IMR-90 (cell line): ENCODE measurements around the gene MOB2. TPM values are rescaled to one million over a fixed set of nuclear protein-coding genes. Genes with fewer than 3 reads are reported as not detected.

Source experiments
- ATAC-seq: fragments of 200-7000 bp; cut with Tn5 transposase; 2 replicates; pipeline ENCODE4 v1.9.1; 2020; ENCODE audit warnings: low read depth, mild to moderate bottlenecking, moderate library complexity
- BruUV-seq: library from RNA; stranded (reverse); fragments of 400-500 nt; replicated peaks from 2 replicates; lab custom pipeline; 2021; lab: Mats Ljungman, UMichigan
- CTCF ChIA-PET: fragments of 300-600 bp; formaldehyde crosslinking; extraction: SDS; loops from one replicate; lab custom pipeline; 2021; ENCODE audit warnings: antibody characterized with exemption; lab: Yijun Ruan, JAX
- POLR2A ChIA-PET: fragments of 300-600 bp; sonication (Branson Sonifier 250); formaldehyde crosslinking; loops from one replicate; lab custom pipeline; 2022; ENCODE audit warnings: antibody characterized with exemption; ENCODE audit not compliant: unreplicated experiment; lab: Charles Lee
- DNase-seq: peaks from one replicate; pipeline ENCODE4 v3.0.0; 2013
- H2AFZ ChIP-seq: replicated peaks from 2 replicates; pipeline ENCODE3; 2013; ENCODE audit warnings: low read length, mild to moderate bottlenecking; ENCODE audit not compliant: poor library complexity
- H2AK5ac ChIP-seq: 2 replicates; pipeline ENCODE4 v1.6.1; 2013; ENCODE audit warnings: low read depth, low read length, inconsistent platforms
- H2AK9ac ChIP-seq: replicated peaks from 2 replicates; pipeline ENCODE3; 2013; ENCODE audit warnings: mild to moderate bottlenecking, low read depth, low read length, moderate library complexity; ENCODE audit not compliant: poor library complexity
- H2BK120ac ChIP-seq: 2 replicates; pipeline ENCODE4 v1.6.1; 2013; ENCODE audit warnings: low read depth, low read length, inconsistent platforms
- H2BK15ac ChIP-seq: 3 replicates; pipeline ENCODE4 v1.6.1; 2013; ENCODE audit warnings: low read depth, low read length, inconsistent platforms
- H2BK20ac ChIP-seq: 2 replicates; pipeline ENCODE4 v1.6.1; 2013; ENCODE audit warnings: low read depth, mild to moderate bottlenecking, inconsistent platforms, low read length, moderate library complexity
- H2BK5ac ChIP-seq: 2 replicates; pipeline ENCODE4 v1.6.1; 2013; ENCODE audit warnings: mild to moderate bottlenecking, low read depth, low read length, inconsistent platforms; ENCODE audit not compliant: poor library complexity, severe bottlenecking
- H3K14ac ChIP-seq: replicated peaks from 2 replicates; pipeline ENCODE4 v1.6.1; 2013; ENCODE audit warnings: low read depth, low read length, inconsistent platforms
- H3K18ac ChIP-seq: 2 replicates; pipeline ENCODE4 v1.6.1; 2013; ENCODE audit warnings: low read depth, low read length, control low read depth
- H3K23ac ChIP-seq: 2 replicates; pipeline ENCODE4 v1.6.1; 2013; ENCODE audit warnings: low read depth, low read length, inconsistent platforms
- H3K27ac ChIP-seq: 2 replicates; pipeline ENCODE4 v1.5.1; 2013; ENCODE audit warnings: mild to moderate bottlenecking, control low read depth, low read length; ENCODE audit not compliant: insufficient read depth
- H3K27me3 ChIP-seq: 2 replicates; pipeline ENCODE4 v1.6.1; 2013; ENCODE audit warnings: low read length; ENCODE audit not compliant: control insufficient read depth, insufficient read depth
- H3K36me3 ChIP-seq: 2 replicates; pipeline ENCODE4 v1.6.1; 2013; ENCODE audit warnings: low read length, mixed read lengths; ENCODE audit not compliant: control insufficient read depth, insufficient read depth
- H3K4ac ChIP-seq: 2 replicates; pipeline ENCODE4 v1.6.1; 2013; ENCODE audit warnings: low read depth, low read length, inconsistent platforms
- H3K4me1 ChIP-seq: 2 replicates; pipeline ENCODE4 v1.6.1; 2013; ENCODE audit warnings: low read length, mixed read lengths; ENCODE audit not compliant: control insufficient read depth, insufficient read depth
- H3K4me2 ChIP-seq: 2 replicates; pipeline ENCODE4 v1.6.1; 2013; ENCODE audit warnings: low read depth, mild to moderate bottlenecking, control low read depth, low read length, moderate library complexity
- H3K4me3 ChIP-seq: 2 replicates; pipeline ENCODE4 v1.5.1; 2013; ENCODE audit warnings: low read depth, mild to moderate bottlenecking, control low read depth, low read length, moderate library complexity; ENCODE audit not compliant: insufficient read depth
- H3K56ac ChIP-seq: 2 replicates; pipeline ENCODE4 v1.6.1; 2013; ENCODE audit warnings: low read length, inconsistent platforms; ENCODE audit not compliant: insufficient read depth; ENCODE audit errors: extremely low read depth
- H3K79me1 ChIP-seq, 2 experiments: 2 replicates each; pipeline ENCODE4 v1.6.1; 2013; ENCODE audit warnings: low read length in 2 of 2, inconsistent platforms in 1 of 2, low read depth in 1 of 2
- H3K9ac ChIP-seq: 2 replicates; pipeline ENCODE4 v1.6.1; 2013; ENCODE audit warnings: low read depth, low read length, control low read depth
- H3K9me1 ChIP-seq: 2 replicates; pipeline ENCODE4 v1.6.1; 2013; ENCODE audit warnings: low read length, inconsistent platforms; ENCODE audit not compliant: insufficient read depth
- H3K9me3 ChIP-seq: 2 replicates; pipeline ENCODE4 v1.6.1; 2013; ENCODE audit warnings: low read length; ENCODE audit not compliant: control insufficient read depth, insufficient read depth
- H4K20me1 ChIP-seq: 2 replicates; pipeline ENCODE4 v1.6.1; 2013; ENCODE audit warnings: low read length, inconsistent platforms; ENCODE audit not compliant: insufficient read depth
- H4K5ac ChIP-seq: 2 replicates; pipeline ENCODE4 v1.6.1; 2013; ENCODE audit warnings: mild to moderate bottlenecking, low read depth, low read length, control low read depth
- H4K8ac ChIP-seq, 2 experiments: 2 replicates each; pipeline ENCODE4 v1.6.1; 2013; ENCODE audit warnings: low read depth in 2 of 2, low read length in 2 of 2, control low read depth in 1 of 2, inconsistent platforms in 1 of 2
- H4K91ac ChIP-seq: 2 replicates; pipeline ENCODE4 v1.6.1; 2013; ENCODE audit warnings: low read depth, low read length, inconsistent platforms; ENCODE audit not compliant: insufficient read depth
- BHLHE40 ChIP-seq: fragments of 150-350 bp; IDR thresholded peaks from 2 replicates; pipeline ENCODE4 v1.6.1; 2016; ENCODE audit warnings: mild to moderate bottlenecking, low read depth, low read length
- CEBPB ChIP-seq: IDR thresholded peaks from 2 replicates; pipeline ENCODE4 v1.6.1; 2012; ENCODE audit warnings: low read depth, low read length, improper control_type of control experiment
- CHD1 ChIP-seq: IDR thresholded peaks from 2 replicates; pipeline ENCODE4 v1.6.1; 2012; ENCODE audit warnings: low read depth, low read length, improper control_type of control experiment
- FOS ChIP-seq: fragments of 150-350 bp; IDR thresholded peaks from 2 replicates; pipeline ENCODE4 v1.6.1; 2016; ENCODE audit warnings: low read depth, low read length
- MAFK ChIP-seq: IDR thresholded peaks from 2 replicates; pipeline ENCODE4 v1.6.1; 2012; ENCODE audit warnings: low read depth, low read length, improper control_type of control experiment
- MAZ ChIP-seq: IDR thresholded peaks from 2 replicates; pipeline ENCODE4 v1.6.1; 2012; ENCODE audit warnings: low read depth, mild to moderate bottlenecking, low read length, improper control_type of control experiment, moderate library complexity, borderline replicate concordance
- MXI1 ChIP-seq: IDR thresholded peaks from 2 replicates; pipeline ENCODE4 v1.6.1; 2012; ENCODE audit warnings: low read depth, mild to moderate bottlenecking, low read length, moderate library complexity, borderline replicate concordance
- NFE2L2 ChIP-seq: fragments of 150-350 bp; IDR thresholded peaks from 2 replicates; pipeline ENCODE4 v1.6.1; 2016; ENCODE audit warnings: low read depth, mild to moderate bottlenecking, low read length
- POLR2A ChIP-seq: IDR thresholded peaks from 2 replicates; pipeline ENCODE4 v1.6.1; 2012; ENCODE audit warnings: mild to moderate bottlenecking, low read depth, low read length
- RAD21 ChIP-seq: IDR thresholded peaks from 2 replicates; pipeline ENCODE4 v1.6.1; 2012; ENCODE audit warnings: low read length, improper control_type of control experiment
- RCOR1 ChIP-seq: IDR thresholded peaks from 2 replicates; pipeline ENCODE4 v1.6.1; 2012; ENCODE audit warnings: mild to moderate bottlenecking, low read length, improper control_type of control experiment; ENCODE audit not compliant: insufficient replicate concordance
- RFX5 ChIP-seq: IDR thresholded peaks from 2 replicates; pipeline ENCODE4 v1.8.0; 2012; ENCODE audit warnings: low read depth, mild to moderate bottlenecking, low read length, moderate library complexity
- SMC3 ChIP-seq: fragments of 150-350 bp; IDR thresholded peaks from 2 replicates; pipeline ENCODE4 v1.6.1; 2016; ENCODE audit warnings: low read depth, mild to moderate bottlenecking, antibody characterized with exemption, low read length, moderate library complexity
- WGBS, 2 experiments: methylation state at CpG; one replicate each; pipeline versions ENCODE4 v1.1.5 to v1.1.7; 2013; ENCODE audit warnings: missing lambda C conversion rate in 2 of 2; ENCODE audit not compliant: insufficient read length in 1 of 2; ENCODE audit errors: extremely low coverage in 2 of 2; 5-methylcytosine and 5-hydroxymethylcytosine counted together
- dilution Hi-C: fragments of 300-500 bp; cut with HindIII; formaldehyde crosslinking; loops from one replicate; pipeline ENCODE4 v1.14.3; 2018; ENCODE audit warnings: low sequenced_read_pairs; ENCODE audit not compliant: unreplicated experiment
- in situ Hi-C: fragments of 300-500 bp; cut with MboI; formaldehyde crosslinking; loops from 3 replicates; pipeline ENCODE4 v1.14.3; 2019; ENCODE audit warnings: low sequenced_read_pairs, inconsistent platforms, mixed read lengths
- intact Hi-C: fragments of 100-400 bp; cut with micrococcal nuclease; formaldehyde crosslinking; loops from 2 replicates; pipeline ENCODE4 v1.10.0; 2022
- polyA plus RNA-seq, 3 experiments: library from polyadenylated mRNA; depleted of rRNA; stranded (reverse); fragments of >200 nt; gene quantifications; 2 replicates each; pipeline ENCODE4 v1.2.3, GENCODE V29; 2012; ENCODE audit warnings: low replicate concordance in 1 of 3
- total RNA-seq: library from RNA; depleted of rRNA; stranded (reverse); fragments of >200 nt; gene quantifications from 2 replicates; pipeline ENCODE4 v1.2.3, GENCODE V29; 2012
- TF ChIP-seq, protein P1 (sequence below): fragments of 150-350 bp; IDR thresholded peaks from 2 replicates; pipeline ENCODE4 v1.6.1; 2016; ENCODE audit warnings: low read depth, mild to moderate bottlenecking, low read length, moderate library complexity, borderline replicate concordance
- TF ChIP-seq, protein P2 (sequence below): fragments of 150-350 bp; IDR thresholded peaks from 2 replicates; pipeline ENCODE4 v1.6.1; 2017; ENCODE audit warnings: mild to moderate bottlenecking, antibody characterized with exemption, low read length, low read depth
- TF ChIP-seq, protein P3 (sequence below): conservative IDR thresholded peaks from 2 replicates; pipeline ENCODE4 v1.5.1; 2012; ENCODE audit warnings: mild to moderate bottlenecking, low read depth, low read length, improper control_type of control experiment

The MOB2 gene
- total and polyA plus RNA-seq, 2 of the 4 experiments (the other 2 are of a cell fraction), result 23.7 to 36.2 TPM

DNA sequence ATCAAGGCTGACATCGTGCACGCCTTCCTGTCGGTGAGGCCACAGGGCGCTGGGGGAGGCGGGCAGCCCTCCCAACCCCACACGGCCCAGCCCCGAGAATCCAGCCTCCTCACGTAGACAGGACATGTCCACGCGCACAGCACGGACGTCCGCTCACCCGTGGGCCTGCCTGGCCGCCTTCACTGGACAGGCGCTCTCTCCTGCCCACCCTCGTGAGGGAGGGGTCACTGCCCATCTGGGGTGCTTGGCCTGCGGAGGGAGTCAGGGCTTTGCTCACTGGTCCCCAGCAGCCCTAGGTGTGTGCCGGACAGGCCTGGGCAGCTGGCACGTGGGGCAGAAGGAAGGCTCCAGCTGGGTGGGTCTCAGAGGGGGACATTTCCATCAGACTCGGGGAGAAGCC lies 32.0 kb downstream of the MOB2 start:
- H3K56ac ChIP-seq, result no peak overlapping the region
- no peaks in the 10 kb centered on the region for H3K9me1 ChIP-seq
- no peak overlapping the region for H4K8ac ChIP-seq
- no peak for DNase-seq
- no peak overlapping the region for H3K23ac ChIP-seq
- H3K27ac ChIP-seq, result no peak overlapping the region
- ChIA-PET CTCF (no interaction called here), POLR2A (no interaction called here)
- no peaks in the 10 kb centered on the region for H3K36me3 ChIP-seq
- H4K91ac ChIP-seq, result no peak overlapping the region
- no peak overlapping the region for H3K9ac ChIP-seq
- H2BK5ac ChIP-seq, result no peak overlapping the region
- H2AK5ac ChIP-seq, result no peak overlapping the region
- TF ChIP-seq MAZ, result no peak
- TF ChIP-seq NFE2L2, result no peak
- no peak for TF ChIP-seq MAFK
- TF ChIP-seq RFX5, result no peak
- TF ChIP-seq, protein P1, sequence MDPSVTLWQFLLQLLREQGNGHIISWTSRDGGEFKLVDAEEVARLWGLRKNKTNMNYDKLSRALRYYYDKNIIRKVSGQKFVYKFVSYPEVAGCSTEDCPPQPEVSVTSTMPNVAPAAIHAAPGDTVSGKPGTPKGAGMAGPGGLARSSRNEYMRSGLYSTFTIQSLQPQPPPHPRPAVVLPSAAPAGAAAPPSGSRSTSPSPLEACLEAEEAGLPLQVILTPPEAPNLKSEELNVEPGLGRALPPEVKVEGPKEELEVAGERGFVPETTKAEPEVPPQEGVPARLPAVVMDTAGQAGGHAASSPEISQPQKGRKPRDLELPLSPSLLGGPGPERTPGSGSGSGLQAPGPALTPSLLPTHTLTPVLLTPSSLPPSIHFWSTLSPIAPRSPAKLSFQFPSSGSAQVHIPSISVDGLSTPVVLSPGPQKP, result no peak
- no peak for TF ChIP-seq CEBPB
- no peak for TF ChIP-seq BHLHE40
- no peak for TF ChIP-seq RAD21
- TF ChIP-seq, protein P2, sequence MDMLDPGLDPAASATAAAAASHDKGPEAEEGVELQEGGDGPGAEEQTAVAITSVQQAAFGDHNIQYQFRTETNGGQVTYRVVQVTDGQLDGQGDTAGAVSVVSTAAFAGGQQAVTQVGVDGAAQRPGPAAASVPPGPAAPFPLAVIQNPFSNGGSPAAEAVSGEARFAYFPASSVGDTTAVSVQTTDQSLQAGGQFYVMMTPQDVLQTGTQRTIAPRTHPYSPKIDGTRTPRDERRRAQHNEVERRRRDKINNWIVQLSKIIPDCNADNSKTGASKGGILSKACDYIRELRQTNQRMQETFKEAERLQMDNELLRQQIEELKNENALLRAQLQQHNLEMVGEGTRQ, result no peak
- TF ChIP-seq, protein P3, sequence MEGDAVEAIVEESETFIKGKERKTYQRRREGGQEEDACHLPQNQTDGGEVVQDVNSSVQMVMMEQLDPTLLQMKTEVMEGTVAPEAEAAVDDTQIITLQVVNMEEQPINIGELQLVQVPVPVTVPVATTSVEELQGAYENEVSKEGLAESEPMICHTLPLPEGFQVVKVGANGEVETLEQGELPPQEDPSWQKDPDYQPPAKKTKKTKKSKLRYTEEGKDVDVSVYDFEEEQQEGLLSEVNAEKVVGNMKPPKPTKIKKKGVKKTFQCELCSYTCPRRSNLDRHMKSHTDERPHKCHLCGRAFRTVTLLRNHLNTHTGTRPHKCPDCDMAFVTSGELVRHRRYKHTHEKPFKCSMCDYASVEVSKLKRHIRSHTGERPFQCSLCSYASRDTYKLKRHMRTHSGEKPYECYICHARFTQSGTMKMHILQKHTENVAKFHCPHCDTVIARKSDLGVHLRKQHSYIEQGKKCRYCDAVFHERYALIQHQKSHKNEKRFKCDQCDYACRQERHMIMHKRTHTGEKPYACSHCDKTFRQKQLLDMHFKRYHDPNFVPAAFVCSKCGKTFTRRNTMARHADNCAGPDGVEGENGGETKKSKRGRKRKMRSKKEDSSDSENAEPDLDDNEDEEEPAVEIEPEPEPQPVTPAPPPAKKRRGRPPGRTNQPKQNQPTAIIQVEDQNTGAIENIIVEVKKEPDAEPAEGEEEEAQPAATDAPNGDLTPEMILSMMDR, result no peak
- no peak for TF ChIP-seq CHD1
- no peak for TF ChIP-seq FOS
- no peak for TF ChIP-seq RCOR1
- TF ChIP-seq SMC3, result no peak
- no peak for TF ChIP-seq MXI1
- TF ChIP-seq POLR2A, result no peak
- no peaks in the 10 kb centered on the region for H3K79me1 ChIP-seq
- H3K14ac ChIP-seq, result no peak overlapping the region
- 80% methylated on average over 16 of the region's 21 CpGs; no CpG with 5 or more reads in 1 of the 2 experiments for WGBS, 2 experiments
- no peak overlapping the region for H2BK15ac ChIP-seq
- H3K4me1 ChIP-seq, result no peaks in the 10 kb centered on the region; the same call in 1 of the 2 replicates
- no peak overlapping the region for H2BK20ac ChIP-seq
- dilution Hi-C loops (no loop called here), intact Hi-C loops (no loop called here), in situ Hi-C loops (no loop called here)
- H3K4ac ChIP-seq, result no peak overlapping the region
- no TSS peak for BruUV-seq
- H3K18ac ChIP-seq, result no peak overlapping the region
- no peaks in the 10 kb centered on the region; the same call in none of the 2 replicates for H4K20me1 ChIP-seq
- no peak overlapping the region for H2AK9ac ChIP-seq
- ATAC-seq, result no peak
- no peak overlapping the region for H2BK120ac ChIP-seq
- H3K27me3 ChIP-seq, result peaks cover 2% of the 10 kb centered on the region; the same call in 1 of the 2 replicates
- H3K4me3 ChIP-seq, result no peak overlapping the region
- H3K4me2 ChIP-seq, result no peak overlapping the region
- H4K5ac ChIP-seq, result no peak overlapping the region
- H3K9me3 ChIP-seq, result no peaks in the 10 kb centered on the region
- H2AFZ ChIP-seq, result peak overlapping the region; percentile 43
